Natural killer cell (primary cell): Measurements from ENCODE around the gene SNTB2. TPM values are rescaled to one million over a fixed set of nuclear protein-coding genes. Genes with fewer than 3 reads are reported as not detected.

ENCODE experiments used
- ATAC-seq, 3 donors: fragments of 150-1000 bp in 2 of 3; fragments of 200-7000 bp in 1 of 3; cut with Tn5 transposase; 1 replicate in 1 of 3; 2 replicates in 2 of 3; pipeline ENCODE4 v1.10.0; 2021; ENCODE audit warnings: mild to moderate bottlenecking in 2 of 3, moderate library complexity in 2 of 3
- DNase-seq, 2 donors: peaks; one replicate each; pipeline versions ENCODE4 v3.0.0 to v3.0.0-alpha.2; 2013 to 2021; ENCODE audit warnings: mixed read lengths in 1 of 2
- H3K27ac ChIP-seq: one replicate; pipeline ENCODE4 v1.5.1; 2013; ENCODE audit warnings: mild to moderate bottlenecking, low read length
- H3K27me3 ChIP-seq: one replicate; pipeline ENCODE4 v1.6.1; 2013; ENCODE audit warnings: low read length; ENCODE audit not compliant: control insufficient read depth, insufficient read depth
- H3K36me3 ChIP-seq: one replicate; pipeline ENCODE4 v1.6.1; 2013; ENCODE audit warnings: low read length; ENCODE audit not compliant: control insufficient read depth, insufficient read depth
- H3K4me1 ChIP-seq: one replicate; pipeline ENCODE4 v1.6.1; 2013; ENCODE audit warnings: low read length; ENCODE audit not compliant: control insufficient read depth, insufficient read depth
- H3K4me3 ChIP-seq: one replicate; pipeline ENCODE4 v1.5.1; 2013; ENCODE audit warnings: low read length
- H3K9me3 ChIP-seq: one replicate; pipeline ENCODE4 v1.6.1; 2013; ENCODE audit warnings: low read length; ENCODE audit not compliant: control insufficient read depth, insufficient read depth
- H3K27ac Mint-ChIP-seq, 2 donors: one replicate each; pipeline ENCODE4 v1.8.0; 2022; ENCODE audit warnings: mild to moderate bottlenecking in 2 of 2, mixed read lengths in 2 of 2, moderate library complexity in 1 of 2
- H3K27me3 Mint-ChIP-seq, 2 donors: one replicate each; pipeline ENCODE4 v1.8.0; 2022; ENCODE audit warnings: low read depth in 2 of 2, mixed read lengths in 2 of 2
- H3K36me3 Mint-ChIP-seq: one replicate; pipeline ENCODE4 v1.8.0; 2022; ENCODE audit warnings: mixed read lengths
- H3K4me1 Mint-ChIP-seq, 2 donors: one replicate each; pipeline ENCODE4 v1.8.0; 2022; ENCODE audit warnings: mixed read lengths in 2 of 2
- H3K4me3 Mint-ChIP-seq: one replicate; pipeline ENCODE4 v1.8.0; 2022; ENCODE audit warnings: mild to moderate bottlenecking, moderate library complexity, mixed read lengths
- H3K9me3 Mint-ChIP-seq, 2 donors: one replicate each; pipeline ENCODE4 v1.8.0; 2022; ENCODE audit warnings: mixed read lengths in 2 of 2
- WGBS: methylation state at CpG from one replicate; pipeline ENCODE4 v1.1.7; 2013; ENCODE audit warnings: missing lambda C conversion rate; ENCODE audit not compliant: insufficient coverage; 5-methylcytosine and 5-hydroxymethylcytosine counted together
- intact Hi-C: fragments of 100-400 bp; cut with micrococcal nuclease; formaldehyde crosslinking; loops from one replicate; pipeline ENCODE4 v1.14.2; 2022
- total RNA-seq, 4 donors: library from RNA; stranded (reverse); fragments of 120-200 nt in 1 of 4; gene quantifications; one replicate each; pipeline versions ENCODE4 v1.2.3 to v1.2.4, GENCODE V29; 2013 to 2022
- TF ChIP-seq, protein P1 (sequence below): fragments of 200-600 bp; IDR thresholded peaks from one replicate; pipeline ENCODE4 v1.8.0; 2022; ENCODE audit warnings: antibody characterized with exemption

Gene SNTB2
- total RNA-seq, 3 donors from 2014 or later (not counting 1 experiment from before 2014, with no cell fraction given), result 43.8 to 55.2 (median 49.9) TPM

DNA sequence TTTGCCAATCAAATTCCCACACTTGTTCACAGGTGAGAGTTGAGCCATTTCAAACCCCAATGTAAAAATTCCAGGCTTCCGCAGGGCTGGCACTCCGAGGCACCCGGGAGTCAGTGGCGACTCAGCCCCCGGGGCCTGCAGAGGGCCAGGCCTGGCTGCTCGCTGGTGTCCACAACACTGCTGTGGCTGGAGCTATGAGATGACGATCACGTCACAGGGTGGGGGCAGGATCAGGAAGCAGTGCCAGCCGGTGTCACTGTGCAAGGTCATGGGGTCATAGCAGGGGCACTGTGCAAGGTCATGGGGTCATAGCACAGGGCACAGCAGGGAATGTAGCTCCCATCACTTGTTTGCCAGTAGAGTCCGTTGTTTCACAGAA is 131.9 kb downstream of the SNTB2 start:
- DNase-seq, result no peak
- no peaks in the 10 kb centered on the region for H3K9me3 ChIP-seq
- ATAC-seq, result no peak
- H3K9me3 Mint-ChIP-seq, result no peaks in the 10 kb centered on the region
- no peaks in the 10 kb centered on the region for H3K4me1 ChIP-seq
- no peaks in the 10 kb centered on the region for H3K27me3 ChIP-seq
- no peak overlapping the region for H3K4me3 ChIP-seq
- TF ChIP-seq, protein P1, sequence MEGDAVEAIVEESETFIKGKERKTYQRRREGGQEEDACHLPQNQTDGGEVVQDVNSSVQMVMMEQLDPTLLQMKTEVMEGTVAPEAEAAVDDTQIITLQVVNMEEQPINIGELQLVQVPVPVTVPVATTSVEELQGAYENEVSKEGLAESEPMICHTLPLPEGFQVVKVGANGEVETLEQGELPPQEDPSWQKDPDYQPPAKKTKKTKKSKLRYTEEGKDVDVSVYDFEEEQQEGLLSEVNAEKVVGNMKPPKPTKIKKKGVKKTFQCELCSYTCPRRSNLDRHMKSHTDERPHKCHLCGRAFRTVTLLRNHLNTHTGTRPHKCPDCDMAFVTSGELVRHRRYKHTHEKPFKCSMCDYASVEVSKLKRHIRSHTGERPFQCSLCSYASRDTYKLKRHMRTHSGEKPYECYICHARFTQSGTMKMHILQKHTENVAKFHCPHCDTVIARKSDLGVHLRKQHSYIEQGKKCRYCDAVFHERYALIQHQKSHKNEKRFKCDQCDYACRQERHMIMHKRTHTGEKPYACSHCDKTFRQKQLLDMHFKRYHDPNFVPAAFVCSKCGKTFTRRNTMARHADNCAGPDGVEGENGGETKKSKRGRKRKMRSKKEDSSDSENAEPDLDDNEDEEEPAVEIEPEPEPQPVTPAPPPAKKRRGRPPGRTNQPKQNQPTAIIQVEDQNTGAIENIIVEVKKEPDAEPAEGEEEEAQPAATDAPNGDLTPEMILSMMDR, result no peak
- H3K27me3 Mint-ChIP-seq, result no peaks in the 10 kb centered on the region
- peaks cover 1 to 15% of the 10 kb centered on the region in 2 donors for H3K4me1 Mint-ChIP-seq
- intact Hi-C loops, result no loop called here
- no peak overlapping the region for H3K4me3 Mint-ChIP-seq
- no peak overlapping the region for H3K27ac Mint-ChIP-seq
- H3K36me3 Mint-ChIP-seq, result peaks cover 6% of the 10 kb centered on the region
- 94% methylated on average over 10 of the region's 10 CpGs for WGBS
- no peak overlapping the region for H3K27ac ChIP-seq
- H3K36me3 ChIP-seq, result peaks cover 82% of the 10 kb centered on the region

DNA sequence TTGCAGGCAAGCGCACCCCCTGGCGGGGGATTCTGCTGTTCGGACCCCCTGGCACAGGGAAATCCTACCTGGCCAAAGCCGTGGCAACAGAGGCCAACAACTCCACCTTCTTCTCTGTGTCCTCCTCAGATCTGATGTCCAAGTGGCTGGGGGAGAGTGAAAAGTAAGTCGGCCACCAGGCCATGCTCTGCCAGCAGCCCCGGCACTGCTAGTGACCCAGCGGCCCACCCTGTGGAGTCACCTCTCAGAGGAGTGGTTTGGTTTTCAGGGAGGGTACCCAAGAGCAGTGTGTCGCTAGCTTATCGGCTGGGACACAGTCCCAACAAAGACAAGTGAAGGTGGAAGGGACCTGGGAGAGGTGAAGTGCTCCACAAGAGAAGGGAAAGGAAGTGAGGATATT is 132.4 kb downstream of the SNTB2 start:
- no peaks in the 10 kb centered on the region for H3K27me3 ChIP-seq
- H3K4me3 ChIP-seq, result no peak overlapping the region
- WGBS, result over 99% methylated on average over 9 of the region's 9 CpGs
- Mint-ChIP-seq H3K4me1 (peaks cover 0 to 13% of the 10 kb centered on the region in 2 donors), H3K4me3 (no peak overlapping the region), H3K27me3 (no peaks in the 10 kb centered on the region), H3K27ac (no peak overlapping the region), H3K36me3 (peaks cover 6% of the 10 kb centered on the region), H3K9me3 (no peaks in the 10 kb centered on the region)
- peaks cover 85% of the 10 kb centered on the region for H3K36me3 ChIP-seq
- no peak overlapping the region for H3K27ac ChIP-seq
- H3K9me3 ChIP-seq, result no peaks in the 10 kb centered on the region
- H3K4me1 ChIP-seq, result no peaks in the 10 kb centered on the region
- TF ChIP-seq, protein P1, result no peak
- intact Hi-C loops, result no loop called here
- ATAC-seq (no peak), DNase-seq (no peak)

DNA sequence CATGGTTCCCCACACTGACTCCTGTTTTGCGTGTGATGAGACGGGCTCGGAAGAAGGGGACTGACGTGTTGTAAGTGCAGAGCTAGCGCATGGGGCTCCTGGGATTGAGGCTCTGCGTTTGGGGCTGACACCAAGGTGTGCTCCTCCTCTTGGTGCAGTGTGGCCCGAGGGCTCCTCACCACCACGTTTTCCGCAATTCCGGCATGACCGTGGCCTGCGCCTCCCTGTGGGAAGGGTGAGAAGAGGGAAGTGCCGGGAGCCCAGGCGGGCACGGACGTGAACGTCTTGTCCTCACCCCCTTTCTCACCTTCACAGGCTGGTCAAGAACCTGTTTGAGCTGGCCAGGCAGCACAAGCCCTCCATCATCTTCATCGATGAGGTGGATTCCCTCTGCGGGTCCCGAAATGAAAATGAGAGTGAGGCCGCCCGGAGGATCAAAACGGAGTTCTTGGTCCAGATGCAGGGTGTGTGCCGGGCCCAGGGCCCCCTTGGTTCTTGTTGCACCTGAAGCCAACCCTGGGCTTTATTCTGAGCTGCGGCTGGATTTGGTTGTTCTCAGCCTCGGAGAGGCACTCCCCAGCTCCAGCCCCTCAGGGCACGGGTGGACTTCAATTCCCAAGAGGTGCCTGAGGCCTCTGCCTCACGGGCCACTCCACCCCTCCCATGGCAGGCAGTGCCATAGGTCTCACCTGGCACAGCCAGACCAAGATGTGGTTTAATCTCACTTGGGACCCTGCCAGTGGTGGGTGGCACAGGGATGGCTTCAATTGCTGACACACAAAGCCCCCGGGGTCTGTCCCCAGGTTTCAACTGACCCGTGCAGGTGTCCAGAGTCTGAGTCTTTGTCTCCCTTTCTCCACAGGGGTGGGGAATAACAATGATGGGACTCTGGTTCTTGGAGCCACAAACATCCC is 133.1 kb downstream of the SNTB2 start:
- Mint-ChIP-seq H3K9me3 (no peaks in the 10 kb centered on the region), H3K4me1 (peaks cover 0 to 12% of the 10 kb centered on the region in 2 donors), H3K4me3 (no peak overlapping the region), H3K27me3 (no peaks in the 10 kb centered on the region), H3K36me3 (peaks cover 6% of the 10 kb centered on the region), H3K27ac (no peak overlapping the region)
- intact Hi-C loops, result loop anchor here (10.0 kb wide), 1 partner anchor 135 kb away; no protein-coding TSS in a partner anchor
- H3K36me3 ChIP-seq, result peaks cover 88% of the 10 kb centered on the region
- no peak overlapping the region for H3K27ac ChIP-seq
- ATAC-seq, result no peak
- WGBS, result 96% methylated on average over 27 of the region's 30 CpGs
- TF ChIP-seq, protein P1, result no peak
- DNase-seq, result no peak
- no peaks in the 10 kb centered on the region for H3K4me1 ChIP-seq
- no peaks in the 10 kb centered on the region for H3K27me3 ChIP-seq
- H3K4me3 ChIP-seq, result no peak overlapping the region
- no peaks in the 10 kb centered on the region for H3K9me3 ChIP-seq
